Measurements from ENCODE around the gene SPEM3.

- no peak for TF ChIP-seq CTCF (IDR thresholded peaks at IDR 0.05 in 8 of 11, conservative IDR thresholded peaks at IDR 0.05 in 3 of 11)
- no peak for TF ChIP-seq POLR2A (IDR thresholded peaks at IDR 0.05)
These were observed 38.4 kb upstream of the SPEM3 start for GRCh38 chr17:7389924-7390910.

Measured in spleen (tissue), 7 donors.